ENCODE results near the gene CPED1. TPM values are rescaled to one million over a fixed set of nuclear protein-coding genes. Genes with fewer than 3 reads are reported as not detected.
A peak's percentile ranks its signal among the peaks of the same experiment; 100 is the strongest.

Gene CPED1
- total RNA-seq, 2 donors from 2014 or later, result not detected

GRCh38 chr7:120985130-120985758 lies 3.3 kb upstream of the CPED1 start:
- Mint-ChIP-seq H3K4me1 (ENCODE audit: low read depth) (peaks cover 32% of the 10 kb centered on the region), H3K27ac (no peak overlapping the region), H3K36me3 (ENCODE audit: insufficient read depth in 2 of 2) (peaks cover 0 to 2% of the 10 kb centered on the region in 2 donors), H3K9me3 (no peaks in the 10 kb centered on the region), H3K27me3 (ENCODE audit: low read depth) (peaks cover 53% of the 10 kb centered on the region), H3K4me3 (no peak overlapping the region)
- ATAC-seq (replicated peaks in 1 of 2) (no peak), DNase-seq (no peak)

DNA sequence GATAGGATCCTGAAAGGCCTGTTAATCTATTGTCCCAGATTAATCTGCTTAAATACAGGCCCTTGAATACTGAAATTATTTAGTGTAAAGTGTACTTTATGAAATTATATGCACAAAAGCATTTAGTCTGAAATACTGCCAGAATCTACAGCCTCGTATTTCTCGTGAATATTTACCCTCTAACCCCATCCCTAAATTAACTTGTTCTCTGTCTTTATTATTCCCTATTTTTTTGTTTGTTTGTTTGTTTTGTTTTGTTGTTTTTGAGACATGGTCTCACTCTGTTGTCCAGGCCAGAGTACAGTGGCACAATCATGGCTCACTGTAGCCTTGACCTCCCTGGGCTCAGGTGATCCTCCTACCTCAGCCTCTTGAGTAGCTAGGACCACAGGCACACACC lies 2.7 kb upstream of the CPED1 start:
- ATAC-seq (replicated peaks in 1 of 2), result no peak
- Mint-ChIP-seq H3K4me1 (ENCODE audit: low read depth) (peaks cover 32% of the 10 kb centered on the region), H3K36me3 (ENCODE audit: insufficient read depth in 2 of 2) (peaks cover 0 to 2% of the 10 kb centered on the region in 2 donors), H3K4me3 (no peak overlapping the region), H3K27me3 (ENCODE audit: low read depth) (peaks cover 53% of the 10 kb centered on the region), H3K27ac (no peak overlapping the region), H3K9me3 (no peaks in the 10 kb centered on the region)
- no peak for DNase-seq

DNA sequence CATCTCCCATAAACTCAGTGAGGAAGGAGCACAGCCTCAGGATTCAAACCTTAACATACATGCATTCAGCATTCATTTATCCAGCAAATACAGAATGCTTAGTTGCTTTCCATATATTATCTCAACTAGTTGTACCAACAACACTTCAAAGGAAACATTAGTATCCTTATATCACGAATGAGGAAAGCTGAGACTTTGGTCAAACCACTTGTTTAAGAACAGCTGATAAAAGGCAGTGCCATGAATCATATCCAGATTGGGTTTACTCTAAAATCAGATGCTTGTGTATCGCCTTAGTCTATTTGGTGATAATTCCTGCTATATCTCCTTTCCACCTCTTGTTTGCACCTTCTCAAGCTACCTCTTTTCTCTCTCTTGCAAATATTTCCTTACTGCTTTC lies 1.9 kb upstream of the CPED1 start:
- Mint-ChIP-seq H3K4me3 (no peak overlapping the region), H3K4me1 (ENCODE audit: low read depth) (peaks cover 27% of the 10 kb centered on the region), H3K27me3 (ENCODE audit: low read depth) (peaks cover 53% of the 10 kb centered on the region), H3K36me3 (ENCODE audit: insufficient read depth in 2 of 2) (peaks cover 0 to 2% of the 10 kb centered on the region in 2 donors), H3K27ac (no peak overlapping the region), H3K9me3 (no peaks in the 10 kb centered on the region)
- ATAC-seq (replicated peaks in 1 of 2), result no peak
- no peak for DNase-seq

GRCh38 chr7:120987280-120987679 lies 1.2 kb upstream of the CPED1 start:
- Mint-ChIP-seq H3K27ac (no peak overlapping the region), H3K36me3 (ENCODE audit: insufficient read depth in 2 of 2) (peaks cover 0 to 2% of the 10 kb centered on the region in 2 donors), H3K4me3 (peak overlapping the region in 1 of 2 donors; percentile 94), H3K9me3 (no peaks in the 10 kb centered on the region), H3K4me1 (ENCODE audit: low read depth) (peaks cover 21% of the 10 kb centered on the region), H3K27me3 (ENCODE audit: low read depth) (peaks cover 53% of the 10 kb centered on the region)
- no peak for DNase-seq
- no peak for ATAC-seq (replicated peaks in 1 of 2)

DNA sequence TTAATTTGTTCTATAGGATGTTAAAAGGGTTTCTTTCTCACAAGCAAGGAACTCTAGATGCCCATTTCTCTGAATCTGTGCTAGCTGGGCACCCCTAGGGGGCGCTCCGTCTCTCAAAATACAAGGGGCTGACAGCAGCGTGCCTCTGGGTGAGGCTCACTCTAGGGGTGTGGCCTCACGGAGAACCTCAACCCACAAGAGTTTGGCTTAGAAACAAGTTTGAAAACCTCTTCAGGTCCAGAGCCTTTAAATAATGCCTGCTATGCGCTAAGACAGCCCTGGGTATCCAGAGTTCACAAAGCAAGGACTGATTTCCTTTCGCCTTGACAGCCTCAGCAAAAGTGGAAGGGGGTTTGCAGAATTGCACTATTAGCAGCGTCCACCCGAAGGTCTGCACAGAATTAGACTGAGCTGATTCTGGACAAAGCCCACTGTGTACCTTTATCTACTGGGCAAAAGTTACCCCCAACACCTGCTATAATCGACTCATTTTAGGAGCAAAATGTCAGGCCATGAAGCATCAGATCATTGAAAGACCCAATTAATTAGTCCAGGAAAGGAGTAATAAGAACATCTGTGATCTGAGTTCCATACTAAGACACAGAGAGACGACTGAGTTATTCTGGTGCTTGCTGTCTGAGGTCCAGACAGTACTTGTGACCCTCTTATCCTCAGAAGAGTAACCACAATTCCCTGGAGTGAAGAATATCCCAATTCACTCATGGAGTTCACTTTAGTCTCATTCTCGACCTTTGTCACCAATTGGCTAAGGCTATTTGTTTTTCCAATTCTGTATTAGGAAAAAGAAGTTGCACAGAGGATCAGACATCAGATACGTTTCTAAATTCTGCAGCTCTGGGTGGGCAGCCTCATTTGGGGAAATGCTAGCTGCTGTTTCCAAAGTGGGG lies 574 bp upstream of the CPED1 start:
- Mint-ChIP-seq H3K27me3 (ENCODE audit: low read depth) (peaks cover 53% of the 10 kb centered on the region), H3K36me3 (ENCODE audit: insufficient read depth in 2 of 2) (peaks cover 0 to 2% of the 10 kb centered on the region in 2 donors), H3K27ac (no peak overlapping the region), H3K9me3 (no peaks in the 10 kb centered on the region), H3K4me3 (peak overlapping the region; percentile 76 to 94), H3K4me1 (ENCODE audit: low read depth) (peaks cover 17% of the 10 kb centered on the region)
- ATAC-seq (replicated peaks in 1 of 2), result peak; percentile 96 to 98
- DNase-seq, result peak; percentile 85 to 89

- peak overlapping the region; percentile 76 to 94 for H3K4me3 Mint-ChIP-seq
- H3K4me1 Mint-ChIP-seq (ENCODE audit: low read depth), result peaks cover 17% of the 10 kb centered on the region
- H3K9me3 Mint-ChIP-seq, result no peaks in the 10 kb centered on the region
- peaks cover 57% of the 10 kb centered on the region for H3K27me3 Mint-ChIP-seq (ENCODE audit: low read depth)
- DNase-seq, result no peak
- no peak for ATAC-seq (replicated peaks in 1 of 2)
- no peak overlapping the region for H3K27ac Mint-ChIP-seq
- H3K36me3 Mint-ChIP-seq (ENCODE audit: insufficient read depth in 2 of 2), result peaks cover 0 to 2% of the 10 kb centered on the region in 2 donors
Measured at GRCh38 chr7:120989257-120990220, 1.0 kb downstream of the CPED1 start.

DNA sequence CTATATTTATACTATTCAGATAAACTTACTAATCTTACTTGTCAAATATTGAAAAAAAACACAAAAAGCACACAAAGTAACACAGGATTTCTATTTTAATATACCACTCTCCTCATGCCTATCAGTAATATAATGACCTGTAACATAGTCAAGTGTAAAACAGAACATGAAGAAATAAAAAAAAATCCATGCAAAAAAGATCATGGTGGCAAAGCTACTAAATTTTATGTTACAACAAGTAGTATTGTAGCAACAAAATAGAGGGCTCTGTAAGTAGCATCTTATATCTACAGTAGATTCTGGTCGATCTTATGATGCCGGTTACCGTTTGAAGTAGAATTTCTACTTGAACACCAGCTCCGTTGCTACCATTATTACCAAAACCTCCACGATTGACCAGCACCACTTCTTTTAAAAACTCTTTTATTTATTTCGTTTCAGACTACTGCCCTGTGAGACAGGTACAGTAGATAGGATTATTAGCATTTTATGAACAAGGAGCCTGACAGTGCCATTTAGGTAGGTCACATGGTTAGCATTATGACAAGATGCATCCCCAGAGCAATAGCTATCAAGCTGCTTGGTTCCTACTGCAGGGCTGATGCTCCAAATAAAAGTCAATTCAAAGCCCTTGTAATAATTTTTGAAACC lies 2.1 kb downstream of the CPED1 start:
- Mint-ChIP-seq H3K27ac (no peak overlapping the region), H3K27me3 (ENCODE audit: low read depth) (peaks cover 49% of the 10 kb centered on the region), H3K4me3 (no peak overlapping the region), H3K36me3 (ENCODE audit: insufficient read depth in 2 of 2) (peaks cover 0 to 2% of the 10 kb centered on the region in 2 donors), H3K4me1 (ENCODE audit: low read depth) (peaks cover 17% of the 10 kb centered on the region), H3K9me3 (no peaks in the 10 kb centered on the region)
- ATAC-seq (replicated peaks in 1 of 2) (no peak), DNase-seq (no peak)

GRCh38 chr7:120991161-120991560 lies 2.6 kb downstream of the CPED1 start:
- DNase-seq, result no peak
- H3K9me3 Mint-ChIP-seq, result no peaks in the 10 kb centered on the region
- ATAC-seq (replicated peaks in 1 of 2), result no peak
- peaks cover 47% of the 10 kb centered on the region for H3K27me3 Mint-ChIP-seq (ENCODE audit: low read depth)
- H3K4me1 Mint-ChIP-seq (ENCODE audit: low read depth), result peaks cover 21% of the 10 kb centered on the region
- peaks cover 0 to 2% of the 10 kb centered on the region in 2 donors for H3K36me3 Mint-ChIP-seq (ENCODE audit: insufficient read depth in 2 of 2)
- H3K4me3 Mint-ChIP-seq, result no peak overlapping the region
- no peak overlapping the region for H3K27ac Mint-ChIP-seq

- DNase-seq, result no peak
- peaks cover 25% of the 10 kb centered on the region for H3K4me1 Mint-ChIP-seq (ENCODE audit: low read depth)
- H3K9me3 Mint-ChIP-seq, result no peaks in the 10 kb centered on the region
- peaks cover 43% of the 10 kb centered on the region for H3K27me3 Mint-ChIP-seq (ENCODE audit: low read depth)
- H3K27ac Mint-ChIP-seq, result no peak overlapping the region
- peaks cover 0 to 2% of the 10 kb centered on the region in 2 donors for H3K36me3 Mint-ChIP-seq (ENCODE audit: insufficient read depth in 2 of 2)
- no peak for ATAC-seq (replicated peaks in 1 of 2)
- no peak overlapping the region for H3K4me3 Mint-ChIP-seq
Measured at GRCh38 chr7:120991581-120991980, 3.1 kb downstream of the CPED1 start.

- peaks cover 34% of the 10 kb centered on the region for H3K27me3 Mint-ChIP-seq (ENCODE audit: low read depth)
- ATAC-seq (replicated peaks in 1 of 2), result no peak
- no peak for DNase-seq
- H3K9me3 Mint-ChIP-seq, result no peaks in the 10 kb centered on the region
- no peak overlapping the region for H3K4me3 Mint-ChIP-seq
- peaks cover 31% of the 10 kb centered on the region for H3K4me1 Mint-ChIP-seq (ENCODE audit: low read depth)
- H3K36me3 Mint-ChIP-seq (ENCODE audit: insufficient read depth in 2 of 2), result peaks cover 0 to 2% of the 10 kb centered on the region in 2 donors
- no peak overlapping the region for H3K27ac Mint-ChIP-seq
Measured at GRCh38 chr7:120992272-120992964, 3.9 kb downstream of the CPED1 start.

- Mint-ChIP-seq H3K4me3 (no peak overlapping the region), H3K27ac (no peak overlapping the region), H3K27me3 (ENCODE audit: low read depth) (peaks cover 28% of the 10 kb centered on the region), H3K36me3 (ENCODE audit: insufficient read depth in 2 of 2) (peaks cover 0 to 2% of the 10 kb centered on the region in 2 donors), H3K9me3 (no peaks in the 10 kb centered on the region), H3K4me1 (ENCODE audit: low read depth) (peaks cover 25% of the 10 kb centered on the region)
- DNase-seq (no peak), ATAC-seq (replicated peaks in 1 of 2) (no peak)
Measured at GRCh38 chr7:120992965-120993494, 4.5 kb downstream of the CPED1 start.
